DMS114 treated with DMSO at 0.1 percent for 48 hours (cell line): Measurements from ENCODE around the gene PGAP6.
"Not testable (repeated sequence)": the region's sequence is repeated elsewhere in the genome, so short reads cannot be mapped to it uniquely, and the experiment has no call there.

Experiments used
- DNase-seq: peaks from one replicate; lab custom pipeline; 2025; ENCODE audit not compliant: unreplicated experiment; lab: John Stamatoyannopoulos, UW

PGAP6 gene

GRCh38 chr16:352547-353403 lies 29.0 kb downstream of the PGAP6 start, which contains the start of gene AXIN1:
AXIN1 (minus strand) TSS chr16:352723; CDS start chr16:347025, 5,698 bp downstream.
- DNase-seq = peak; percentile 88

GRCh38 chr16:351804-352520 lies 29.8 kb downstream of the PGAP6 start:
- DNase-seq = no peak

- no peak for DNase-seq
Observed at GRCh38 chr16:350203-350602, 31.6 kb downstream of the PGAP6 start.

- DNase-seq = no peak
Observed at GRCh38 chr16:349211-349610, 32.6 kb downstream of the PGAP6 start.

- DNase-seq = not testable (repeated sequence)
Observed at GRCh38 chr16:348495-348894, 33.3 kb downstream of the PGAP6 start.

- DNase-seq = no peak
Observed at GRCh38 chr16:347203-347602, 34.6 kb downstream of the PGAP6 start.

- DNase-seq = no peak
Observed at GRCh38 chr16:346587-346986, 35.2 kb downstream of the PGAP6 start.

GRCh38 chr16:345772-346171 lies 36.0 kb downstream of the PGAP6 start:
- DNase-seq = no peak

- DNase-seq = no peak
Observed at GRCh38 chr16:342455-343213, 39.1 kb downstream of the PGAP6 start.

GRCh38 chr16:341974-342336 lies 39.8 kb downstream of the PGAP6 start:
- DNase-seq = not testable (repeated sequence)

GRCh38 chr16:341095-341973 lies 40.4 kb downstream of the PGAP6 start:
- not testable (repeated sequence) for DNase-seq

- no peak for DNase-seq
Observed at GRCh38 chr16:340370-341091, 41.2 kb downstream of the PGAP6 start.

- DNase-seq = no peak
Observed at GRCh38 chr16:339680-340079, 42.1 kb downstream of the PGAP6 start.

- no peak for DNase-seq
Observed at GRCh38 chr16:337975-338575, 43.7 kb downstream of the PGAP6 start.

GRCh38 chr16:337437-337836 lies 44.3 kb downstream of the PGAP6 start:
- DNase-seq = no peak

- DNase-seq = no peak
Observed at GRCh38 chr16:336269-336668, 45.5 kb downstream of the PGAP6 start.

GRCh38 chr16:334861-335632 lies 46.7 kb downstream of the PGAP6 start:
- not testable (repeated sequence) for DNase-seq

GRCh38 chr16:334164-334832 lies 47.5 kb downstream of the PGAP6 start:
- not testable (repeated sequence) for DNase-seq
